GM19025 (cell line): Measurements from ENCODE around the gene SBF2.
"Not testable (repeated sequence)": the region's sequence is repeated elsewhere in the genome, so short reads cannot be mapped to it uniquely, and the experiment has no call there.

ENCODE experiments used
- ATAC-seq: cut with Tn5 transposase; IDR thresholded peaks from one replicate; pipeline ENCODE4 v1.9.1; 2021; ENCODE audit warnings: mild to moderate bottlenecking, low read depth, moderate library complexity; ENCODE audit not compliant: unreplicated experiment

SBF2 gene

DNA sequence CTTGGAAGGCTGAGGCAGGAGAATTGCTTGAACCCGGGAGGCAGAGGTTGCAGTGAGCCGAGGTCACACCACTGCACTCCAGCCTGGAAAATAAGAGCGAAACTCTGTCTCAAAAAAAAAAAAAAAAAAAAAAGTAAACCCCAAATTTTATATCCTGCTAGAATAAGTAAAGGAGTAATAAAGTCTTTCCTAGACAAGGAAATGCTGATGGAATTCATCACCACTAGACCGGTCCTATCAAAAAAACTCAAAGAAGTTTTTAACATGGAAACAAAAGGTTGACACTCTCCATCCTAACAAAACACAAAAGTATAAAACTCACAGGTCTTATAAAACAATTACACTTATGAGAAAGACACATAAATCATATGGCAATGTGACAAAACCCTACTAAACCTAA lies 213.9 kb downstream of the SBF2 start:
- no peak for ATAC-seq

DNA sequence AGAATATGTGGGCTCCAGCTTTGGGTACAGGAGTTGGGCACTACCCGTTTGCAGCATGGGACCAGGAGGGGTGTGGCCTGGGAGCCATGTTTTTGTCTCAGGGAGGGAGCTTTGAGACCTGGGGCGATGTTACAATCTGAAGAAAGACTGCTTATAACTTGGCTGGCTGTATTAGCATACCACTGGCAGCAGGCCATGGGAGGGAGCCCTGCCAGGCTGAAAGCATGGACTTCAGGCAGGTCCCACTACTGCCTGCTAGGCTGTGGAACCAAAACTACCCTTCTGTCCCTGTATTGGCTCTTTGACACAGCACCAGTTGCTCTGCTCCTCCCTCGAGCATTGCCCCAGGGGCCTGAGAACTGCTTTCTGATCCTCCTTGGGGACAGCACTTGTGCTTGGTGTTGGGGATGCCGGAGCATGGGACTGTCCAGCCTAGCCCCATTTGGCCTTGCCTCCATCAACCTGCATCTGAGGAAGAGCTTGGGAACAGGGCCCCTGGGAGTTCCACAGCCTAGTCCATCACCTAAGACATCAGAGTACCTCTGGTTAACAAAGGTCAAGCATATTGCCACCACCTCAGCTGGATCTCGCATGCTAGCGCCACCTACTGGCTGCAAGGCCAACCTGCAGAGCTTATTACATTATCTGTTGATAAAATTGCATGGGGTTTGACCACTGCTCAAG lies 217.4 kb downstream of the SBF2 start:
- ATAC-seq: no peak

DNA sequence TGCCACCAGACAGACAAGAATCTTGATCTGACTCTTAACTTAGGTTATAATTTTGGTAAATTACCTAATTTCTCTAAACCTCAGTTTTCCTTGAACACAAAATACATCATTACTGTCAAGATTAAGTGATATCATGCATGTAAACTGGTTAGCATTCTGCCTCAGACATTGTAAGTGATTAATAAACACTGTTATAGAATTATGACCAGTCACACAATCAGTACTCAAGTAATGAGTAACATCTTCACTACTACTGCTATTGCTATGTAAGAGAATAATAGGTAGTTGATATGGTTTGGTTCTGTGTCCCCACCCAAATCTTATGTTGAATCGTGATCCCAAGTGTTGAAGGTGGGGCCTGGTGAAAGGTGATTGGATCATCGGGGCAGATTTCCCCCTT lies 218.9 kb downstream of the SBF2 start:
- no peak for ATAC-seq

DNA sequence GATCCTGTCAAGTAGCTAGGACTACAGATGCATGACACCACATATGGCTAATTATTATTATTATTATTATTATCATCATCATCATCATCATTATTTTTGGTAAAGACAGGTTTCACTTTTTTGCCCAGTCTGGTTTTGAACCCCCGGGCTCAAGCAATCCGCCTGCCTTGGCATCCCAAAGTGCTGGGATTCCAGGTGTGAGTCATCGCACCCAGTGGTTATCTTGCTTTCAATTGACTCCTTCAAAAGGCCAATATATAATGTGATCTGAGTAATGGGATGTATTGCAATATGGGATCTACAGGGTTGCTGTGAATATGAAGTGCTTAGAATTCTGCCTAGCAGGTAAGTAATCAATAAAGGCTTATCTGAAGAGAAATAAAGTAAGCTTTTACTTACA lies 221.2 kb downstream of the SBF2 start:
- no peak for ATAC-seq

DNA sequence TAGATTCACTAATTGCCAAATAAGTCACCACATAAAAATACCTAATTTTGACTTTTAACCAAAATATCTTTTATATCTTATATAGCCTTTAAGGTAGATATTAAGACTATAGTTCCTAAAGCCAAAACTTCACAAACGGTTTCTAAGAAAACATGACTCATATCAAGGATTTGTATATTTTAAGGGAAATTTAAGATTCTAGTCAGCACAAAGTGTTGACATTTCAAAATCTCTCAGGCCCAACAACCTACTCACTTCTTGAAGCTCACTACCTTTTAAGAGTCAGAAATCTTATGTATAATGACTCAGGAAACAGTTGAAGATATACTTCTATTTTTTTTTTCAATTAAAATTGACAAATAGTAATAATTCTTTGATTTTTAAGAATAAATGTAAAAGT lies 221.9 kb downstream of the SBF2 start:
- no peak for ATAC-seq

DNA sequence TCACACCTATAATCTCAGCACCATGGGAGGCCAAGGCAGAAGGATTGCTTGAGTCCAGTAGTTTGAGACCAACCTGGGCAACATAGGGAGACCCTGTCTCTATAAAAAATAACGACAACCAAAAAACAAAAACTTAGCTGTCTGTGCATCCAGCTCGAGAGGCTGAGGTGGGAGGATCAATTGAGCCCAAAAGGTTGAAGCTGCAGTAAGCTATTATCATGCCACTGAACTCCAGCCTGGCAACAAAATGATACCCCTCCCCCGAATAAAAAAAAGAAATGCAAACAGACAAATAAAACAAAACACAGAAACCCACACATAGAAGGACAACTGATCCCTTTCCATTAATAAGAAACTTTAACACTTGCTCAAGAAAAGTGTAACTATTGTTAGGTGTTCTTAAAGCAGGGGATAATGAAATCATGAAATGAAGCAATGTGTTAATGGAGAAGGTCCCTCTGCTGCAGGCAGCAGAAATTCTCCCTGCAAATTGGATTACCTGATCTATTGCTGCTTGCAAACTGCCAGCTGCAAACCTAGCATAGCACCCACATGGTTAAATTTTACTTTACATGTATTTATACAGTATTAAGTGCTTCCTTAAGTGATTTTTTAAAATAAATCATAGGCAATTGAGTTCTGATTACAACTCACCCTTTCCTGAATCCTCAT lies 226.3 kb downstream of the SBF2 start:
- ATAC-seq: no peak

DNA sequence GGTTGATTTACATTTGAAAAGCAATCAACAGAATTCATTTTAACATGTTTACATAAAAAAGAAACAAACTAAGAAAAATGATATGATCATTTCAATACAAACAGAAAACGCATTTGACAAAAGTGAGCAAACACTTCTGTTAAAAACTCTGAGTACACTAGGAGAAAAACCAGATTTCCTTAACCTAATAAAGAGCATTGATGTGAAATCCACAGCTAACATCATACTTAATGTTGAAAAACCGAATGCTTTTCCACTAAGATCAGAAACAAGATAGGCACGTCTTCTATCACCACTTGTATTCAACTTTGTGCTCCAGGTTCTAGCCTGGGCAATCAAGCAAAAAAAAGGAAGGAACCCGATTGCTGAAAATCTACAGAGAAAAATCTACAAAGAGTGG lies 227.6 kb downstream of the SBF2 start:
- no peak for ATAC-seq

DNA sequence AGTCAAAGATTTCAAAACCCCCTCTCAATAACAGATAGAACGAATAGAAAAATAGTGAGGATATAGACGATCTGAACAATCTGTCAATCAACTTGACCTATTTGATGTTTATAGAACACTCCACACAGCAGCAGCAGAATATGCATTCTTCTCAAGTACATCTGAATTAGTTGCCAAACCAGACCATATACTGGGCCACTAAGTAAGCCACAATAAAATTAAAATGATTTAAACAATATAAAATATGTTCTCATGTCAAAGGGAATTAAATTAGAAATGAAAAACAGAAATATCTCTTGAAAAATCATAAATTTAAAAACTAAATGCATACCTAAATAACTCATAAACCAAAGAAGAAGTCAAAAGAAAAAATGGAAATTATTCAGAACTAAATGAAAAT lies 229.2 kb downstream of the SBF2 start:
- no peak for ATAC-seq

DNA sequence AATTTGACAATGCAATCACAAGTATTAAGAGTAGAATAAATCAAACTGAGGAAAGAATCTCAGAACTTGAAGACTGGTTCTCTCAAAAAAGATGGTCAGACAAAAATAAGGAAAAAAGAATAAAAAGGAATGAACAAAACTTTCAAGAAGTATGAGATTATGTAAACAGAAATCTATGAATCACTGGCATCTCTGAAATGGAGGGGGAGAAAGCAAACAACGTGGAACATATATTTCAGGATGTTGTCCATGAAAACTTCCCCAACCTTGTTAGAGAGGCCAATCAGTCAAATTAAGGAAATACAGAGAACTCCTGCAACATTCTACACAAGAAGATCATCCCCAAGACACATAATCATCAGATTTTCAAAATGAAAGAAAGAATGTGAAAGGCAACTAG lies 235.7 kb downstream of the SBF2 start:
- no peak for ATAC-seq

DNA sequence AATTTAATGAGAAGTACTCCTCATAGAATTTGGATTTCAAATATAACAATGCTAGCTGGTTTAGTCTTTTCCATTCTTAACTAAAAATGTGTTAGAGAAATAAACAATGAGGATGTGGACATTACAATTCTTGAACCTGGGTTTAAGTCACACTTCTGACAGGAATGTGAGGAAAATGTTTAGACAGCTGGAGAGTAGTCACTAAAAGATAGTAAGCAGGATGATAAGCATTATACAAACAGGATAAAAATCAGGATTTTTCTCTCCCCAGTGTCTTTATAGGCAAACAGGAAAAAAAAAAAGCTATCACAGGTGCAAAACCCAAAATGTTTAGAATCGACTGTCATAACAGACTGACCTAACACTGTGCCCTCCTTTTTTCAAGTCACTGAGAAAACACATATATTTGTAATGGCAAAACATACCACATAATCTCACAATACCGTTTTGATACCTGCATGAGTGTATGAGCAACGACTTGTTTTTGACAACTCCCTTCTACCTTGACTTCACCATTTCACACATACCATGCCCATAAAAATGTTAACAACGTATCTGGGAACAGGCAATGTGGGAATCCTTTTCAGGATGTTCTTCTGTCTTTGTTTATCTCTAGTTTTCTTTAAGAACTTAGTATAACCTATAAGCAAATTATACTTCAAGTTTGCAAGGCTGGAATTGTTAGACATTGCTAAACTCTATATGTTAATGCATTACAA lies 242.0 kb downstream of the SBF2 start:
- no peak for ATAC-seq

DNA sequence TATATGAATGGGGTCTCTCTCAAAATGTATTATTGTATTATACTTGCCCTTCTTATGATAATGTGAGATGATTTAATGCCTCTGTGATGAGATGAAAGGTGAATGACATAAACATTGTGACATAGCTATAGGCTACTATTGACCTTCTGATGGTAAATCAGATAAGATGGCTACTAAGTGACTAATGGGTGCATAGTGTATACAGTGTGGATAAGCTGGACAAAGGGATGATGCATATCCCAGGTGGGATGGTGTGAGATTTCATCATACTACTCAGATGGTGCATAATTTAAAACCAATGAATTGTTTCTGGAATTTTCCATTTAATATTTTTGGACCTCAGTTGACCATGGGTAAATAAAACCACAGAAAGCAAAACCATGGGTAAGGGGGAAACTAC lies 243.5 kb downstream of the SBF2 start:
- ATAC-seq: no peak

DNA sequence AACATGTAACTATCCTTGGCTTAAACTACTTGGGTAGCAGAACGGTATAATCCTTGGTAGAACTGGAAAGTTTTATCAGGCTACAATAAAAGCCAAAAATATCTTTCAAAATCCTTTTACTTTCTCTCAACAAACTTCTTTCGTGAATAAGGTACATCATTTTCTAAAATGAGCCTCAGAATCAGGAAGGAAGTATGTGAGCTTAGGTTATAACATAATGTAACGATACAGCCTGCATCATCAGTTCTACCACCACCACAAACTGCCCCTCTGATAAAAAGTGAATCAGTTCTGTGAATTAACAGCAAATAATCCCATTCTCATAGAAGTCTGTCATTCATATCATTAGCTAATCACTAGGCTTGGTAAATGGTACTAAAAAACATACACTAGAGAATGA lies 244.3 kb downstream of the SBF2 start:
- no peak for ATAC-seq

DNA sequence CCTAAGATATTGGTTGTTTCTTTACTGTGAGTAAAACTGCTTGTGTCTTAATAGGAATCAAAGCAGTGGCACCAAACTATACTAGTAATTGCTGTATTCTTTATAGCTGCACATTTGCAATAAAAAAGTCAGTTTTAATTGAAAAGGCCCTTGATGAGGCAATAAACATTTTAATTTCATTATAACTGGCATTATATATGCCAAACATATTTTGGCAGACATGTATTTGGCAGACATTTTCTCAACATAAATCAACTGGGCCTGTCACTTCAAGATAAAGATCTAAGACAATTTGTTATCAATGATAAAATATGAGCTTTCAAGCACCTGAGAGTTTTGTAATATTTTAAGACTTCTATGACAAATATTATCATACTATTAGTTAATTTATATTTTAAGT lies 245.7 kb downstream of the SBF2 start:
- ATAC-seq: no peak

DNA sequence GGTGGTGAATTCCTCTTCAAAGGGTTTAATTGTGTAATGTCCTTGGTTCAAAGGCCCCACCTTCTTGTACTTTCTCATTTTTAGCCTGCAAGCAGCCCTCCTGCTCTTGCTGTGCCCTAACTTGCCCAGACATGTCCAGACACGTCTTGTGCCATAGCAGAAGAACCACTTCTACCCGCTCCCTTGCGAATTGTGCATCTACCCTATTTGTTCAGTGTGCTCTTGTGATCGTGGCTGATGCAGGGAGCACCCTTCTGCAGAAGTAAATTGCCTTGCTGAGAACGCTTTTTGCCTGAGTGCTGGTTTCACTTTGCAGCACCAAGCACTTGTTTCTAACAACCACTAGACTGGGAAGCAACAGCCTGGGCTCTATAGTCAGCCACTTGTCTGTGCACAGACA lies 249.4 kb downstream of the SBF2 start:
- ATAC-seq: no peak

DNA sequence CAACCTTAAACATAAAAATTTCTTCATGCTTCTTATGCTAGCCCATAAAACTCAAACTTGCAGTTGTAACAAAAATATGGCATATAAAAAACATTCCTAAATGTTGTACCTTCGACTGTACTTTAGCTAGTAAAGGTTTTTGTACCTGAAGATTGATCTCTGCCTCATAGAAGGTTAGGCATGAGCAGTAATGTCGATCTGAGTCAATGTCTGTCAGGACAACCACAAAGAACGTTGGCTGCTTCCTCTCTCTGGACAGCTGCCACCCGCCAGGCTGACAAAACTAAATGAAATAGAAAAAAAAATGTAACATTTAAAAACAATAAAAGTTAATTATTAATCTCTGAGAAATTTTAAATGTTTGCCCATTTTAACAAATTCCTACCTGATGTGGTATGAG lies 251.3 kb downstream of the SBF2 start:
- ATAC-seq: no peak

DNA sequence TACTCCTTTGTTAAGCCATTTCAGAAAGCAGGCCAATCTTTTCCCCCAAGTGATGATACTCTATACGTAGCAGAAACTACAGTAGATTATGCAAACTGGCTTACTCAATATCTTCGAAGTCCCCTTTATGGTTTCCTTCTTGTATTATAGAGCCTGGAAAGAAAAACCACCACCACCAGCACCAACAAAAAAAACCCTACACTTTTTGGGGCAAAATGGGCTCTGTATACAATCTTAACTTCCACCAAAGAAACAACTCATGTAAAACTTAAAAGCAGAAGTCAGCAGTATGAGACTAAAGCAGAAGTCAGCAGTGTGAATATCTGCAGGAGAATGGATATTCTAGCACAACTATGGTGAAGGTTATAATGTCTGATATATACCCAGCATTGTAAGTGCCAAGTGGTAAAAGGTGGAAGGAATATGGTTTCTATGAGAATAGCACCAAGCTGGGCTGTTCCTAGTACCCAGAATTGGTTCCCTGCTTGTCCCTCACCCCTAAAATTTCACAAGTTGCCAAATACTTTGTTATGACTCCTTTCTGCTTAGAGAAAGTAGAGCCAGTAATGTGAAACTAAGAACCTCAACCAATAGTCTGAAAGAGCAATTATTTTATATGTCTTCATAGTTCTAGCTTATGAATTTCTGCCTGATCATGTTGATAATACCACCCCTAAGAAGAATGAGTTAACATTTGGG lies 252.1 kb downstream of the SBF2 start:
- no peak for ATAC-seq

DNA sequence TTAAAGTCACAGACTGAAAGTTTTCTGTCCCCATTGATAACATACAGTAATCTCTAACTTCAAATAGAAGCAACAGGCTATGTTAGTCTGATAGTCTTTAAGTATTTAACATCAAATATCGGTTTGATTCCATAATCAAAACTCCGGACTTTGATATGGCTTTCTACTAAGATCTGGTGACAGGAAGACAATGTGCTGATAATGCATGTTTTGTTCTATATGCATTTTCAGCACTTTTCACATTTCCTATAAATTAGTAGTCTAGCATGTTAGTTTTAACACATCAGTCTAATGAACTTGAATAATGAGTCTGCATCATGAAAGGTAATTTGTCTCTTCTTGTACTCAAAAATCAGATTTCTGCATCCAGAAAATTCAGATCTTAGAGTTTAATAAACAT lies 252.7 kb downstream of the SBF2 start:
- no peak for ATAC-seq

DNA sequence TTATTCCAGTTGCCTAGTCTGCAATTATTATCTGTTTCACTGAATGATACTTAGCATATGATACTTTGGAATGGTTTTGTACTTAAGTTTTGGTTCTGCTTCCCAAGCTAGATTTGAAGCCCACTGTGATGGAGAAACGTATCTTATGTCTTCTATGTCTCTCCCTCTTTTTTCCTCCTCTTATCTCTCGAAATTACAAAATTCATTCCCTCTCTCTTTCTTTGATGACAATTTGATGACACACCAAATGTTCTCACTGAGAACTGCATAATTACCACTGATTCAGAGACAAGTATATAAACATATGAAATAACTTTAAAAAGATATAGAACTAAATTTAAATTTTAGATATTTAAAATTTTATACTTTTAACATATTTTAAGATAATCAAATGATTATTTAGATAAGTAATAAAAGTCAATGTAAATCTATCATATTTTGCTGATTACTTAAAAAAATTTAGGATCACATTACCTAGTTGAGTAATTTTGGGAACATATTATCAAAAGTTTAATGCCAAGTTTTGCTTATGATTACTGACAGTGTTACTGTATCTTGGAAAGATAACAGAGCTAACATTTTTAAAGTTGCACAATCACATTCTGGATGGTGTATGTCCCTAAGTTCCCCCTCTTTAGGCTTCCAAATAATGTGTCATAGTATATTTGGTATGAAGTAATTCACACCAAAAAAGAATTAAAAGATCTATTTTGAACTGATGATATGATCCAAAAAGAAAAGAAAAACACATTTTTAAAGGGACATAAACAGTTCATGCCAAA lies 255.3 kb downstream of the SBF2 start:
- ATAC-seq: no peak

DNA sequence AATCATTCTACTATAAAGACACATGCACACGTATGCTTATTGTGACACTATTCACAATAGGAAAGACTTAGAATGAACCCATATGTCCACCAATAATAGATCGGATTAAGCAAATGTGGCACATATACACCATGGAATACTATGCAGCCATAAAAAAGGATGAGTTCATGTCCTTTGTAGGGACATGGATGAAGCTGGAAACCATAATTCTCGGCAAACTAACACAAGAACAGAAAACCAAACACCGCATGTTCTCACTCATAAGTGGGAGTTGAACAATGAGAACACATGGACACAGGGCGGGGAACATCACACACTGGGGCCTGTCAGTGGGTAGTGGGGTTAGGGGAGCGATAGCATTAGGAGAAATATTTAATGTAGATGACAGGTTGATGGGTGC lies 258.1 kb downstream of the SBF2 start:
- not testable (repeated sequence) for ATAC-seq

DNA sequence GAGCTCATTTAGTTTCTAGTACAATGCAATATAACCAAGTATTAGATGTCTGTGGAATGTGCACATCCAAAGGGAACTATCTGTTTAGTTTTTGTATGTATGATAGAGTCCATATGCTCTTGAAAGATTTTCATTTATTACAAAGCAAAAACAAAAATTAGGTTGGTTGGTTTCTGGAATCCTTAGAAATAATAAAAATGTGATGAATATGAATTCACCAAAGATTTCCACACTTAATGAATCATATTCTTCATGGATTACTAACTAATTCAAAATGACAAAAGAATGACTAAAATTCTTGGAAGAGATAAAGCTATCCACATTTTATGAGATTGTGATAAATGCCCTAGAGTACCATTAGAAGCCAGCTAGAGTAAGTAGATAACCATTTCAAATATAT lies 261.1 kb downstream of the SBF2 start:
- no peak for ATAC-seq

DNA sequence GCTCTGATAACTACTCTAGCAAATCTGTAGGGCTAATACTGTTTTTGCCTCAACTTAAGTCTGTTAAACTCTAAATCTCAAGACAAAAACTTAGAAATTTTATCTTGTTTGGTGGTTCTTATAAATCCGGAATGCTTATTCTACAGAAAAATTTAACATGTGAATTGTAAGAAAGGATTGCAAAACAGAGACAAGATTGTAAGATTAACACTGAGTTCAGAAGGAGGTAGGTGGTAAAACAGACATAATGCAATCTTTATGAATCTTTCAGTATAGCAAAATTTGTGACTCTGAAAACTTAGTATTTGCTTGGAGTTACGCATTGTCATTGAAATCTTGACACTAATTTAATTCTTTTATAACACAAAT lies 263.9 kb downstream of the SBF2 start:
- no peak for ATAC-seq
